ENCODE data around the gene USP34. TPM values are rescaled to one million over a fixed set of nuclear protein-coding genes. Genes with fewer than 3 reads are reported as not detected.

USP34 gene
- total RNA-seq, 1 experiment from 2014 or later, result 91.4 TPM

GRCh38 chr2:61178603-61179545 lies 292.0 kb downstream of the USP34 start:
- peaks cover 12% of the 10 kb centered on the region for H3K36me3 ChIP-seq (ENCODE audit: control insufficient read depth, insufficient read depth, low read length)
- H3K27ac ChIP-seq (ENCODE audit: low read length), result peak overlapping the region; percentile 94
- DNase-seq (ENCODE audit: low read depth, low spot score) (no peak), ATAC-seq (no peak)
- CTCF ChIA-PET, result no interaction called here
- H3K9me3 ChIP-seq (ENCODE audit: control insufficient read depth, insufficient read depth, low read depth, low read length), result no peaks in the 10 kb centered on the region
- no TSS peak for BruUV-seq (replicated peaks)
- no peaks in the 10 kb centered on the region for H3K27me3 ChIP-seq (ENCODE audit: control insufficient read depth, insufficient read depth, low read length)
- intact Hi-C loops (cut with micrococcal nuclease; ENCODE audit: unreplicated experiment) (no loop called here), in situ Hi-C loops (cut with HindIII; ENCODE audit: low pct_unique_long_range_greater_than_20kb, low sequenced_read_pairs) (no loop called here)
- POLR2A ChIA-PET, result no interaction called here
- H3K4me1 ChIP-seq (ENCODE audit: control insufficient read depth, insufficient read depth, low read length), result peaks cover 31% of the 10 kb centered on the region
- TF ChIP-seq POLR2AphosphoS5 (IDR thresholded peaks at IDR 0.05; ENCODE audit: low read depth, low read length), result no peak
- no peak for TF ChIP-seq SIN3A (IDR thresholded peaks at IDR 0.05; ENCODE audit: borderline replicate concordance, insufficient read depth, low read depth, low read length)
- no peak for TF ChIP-seq CTCF (IDR thresholded peaks at IDR 0.05)
- no peak for TF ChIP-seq REST (IDR thresholded peaks at IDR 0.05; ENCODE audit: insufficient read depth in 1 of 2, low read depth in 2 of 2, low read length in 1 of 2)
- no peak for TF ChIP-seq TCF7L2 (IDR thresholded peaks at IDR 0.05; ENCODE audit: low read depth, low read length)
- H3K4me3 ChIP-seq (ENCODE audit: low read depth in 2 of 2, low read length in 2 of 2), result peak overlapping the region; percentile 67 to 77

GRCh38 chr2:61177727-61178549 lies 292.9 kb downstream of the USP34 start:
- Histone ChIP-seq H3K4me3 (ENCODE audit: low read depth in 2 of 2, low read length in 2 of 2) (peak overlapping the region; percentile 67 to 77), H3K27ac (ENCODE audit: low read length) (peak overlapping the region; percentile 94), H3K4me1 (ENCODE audit: control insufficient read depth, insufficient read depth, low read length) (peaks cover 31% of the 10 kb centered on the region), H3K36me3 (ENCODE audit: control insufficient read depth, insufficient read depth, low read length) (peaks cover 6% of the 10 kb centered on the region; the same call in 1 of the 2 replicates), H3K27me3 (ENCODE audit: control insufficient read depth, insufficient read depth, low read length) (no peaks in the 10 kb centered on the region), H3K9me3 (ENCODE audit: control insufficient read depth, insufficient read depth, low read depth, low read length) (no peaks in the 10 kb centered on the region)
- no peak for TF ChIP-seq TCF7L2 (IDR thresholded peaks at IDR 0.05; ENCODE audit: low read depth, low read length)
- TF ChIP-seq CTCF (IDR thresholded peaks at IDR 0.05), result no peak
- no peak for TF ChIP-seq POLR2AphosphoS5 (IDR thresholded peaks at IDR 0.05; ENCODE audit: low read depth, low read length)
- no peak for TF ChIP-seq REST (IDR thresholded peaks at IDR 0.05; ENCODE audit: insufficient read depth in 1 of 2, low read depth in 2 of 2, low read length in 1 of 2)
- intact Hi-C loops (cut with micrococcal nuclease; ENCODE audit: unreplicated experiment) (no loop called here), in situ Hi-C loops (cut with HindIII; ENCODE audit: low pct_unique_long_range_greater_than_20kb, low sequenced_read_pairs) (no loop called here)
- DNase-seq (ENCODE audit: low read depth, low spot score) (no peak), ATAC-seq (no peak; the same call in 1 of the 2 replicates)
- ChIA-PET CTCF (no interaction called here), POLR2A (interaction anchor here (0.6 to 1.4 kb wide), 2 partner anchors 10 to 70 kb away, joined by 3 to 12 read pairs; no protein-coding TSS in a partner anchor)
- BruUV-seq (replicated peaks), result TSS peak; percentile 69
